NCI-H1092 treated with DMSO at 0.1 percent for 48 hours (cell line): ENCODE results near the gene GPR55.

Experiments used
- DNase-seq: peaks from one replicate; lab custom pipeline; 2025; lab: John Stamatoyannopoulos, UW

Gene GPR55

GRCh38 chr2:230879271-230879882 is 45.7 kb downstream of the GPR55 start:
- DNase-seq: no peak

GRCh38 chr2:230878599-230879188 is 46.3 kb downstream of the GPR55 start:
- no peak for DNase-seq

GRCh38 chr2:230877759-230878598 is 47.1 kb downstream of the GPR55 start:
- no peak for DNase-seq

GRCh38 chr2:230877116-230877758 is 47.8 kb downstream of the GPR55 start:
- no peak for DNase-seq

- DNase-seq: no peak
These were observed 49.4 kb downstream of the GPR55 start for GRCh38 chr2:230875347-230876315.

GRCh38 chr2:230874876-230875275 is 50.2 kb downstream of the GPR55 start:
- no peak for DNase-seq

GRCh38 chr2:230874456-230874855 is 50.6 kb downstream of the GPR55 start:
- DNase-seq: no peak

GRCh38 chr2:230873661-230874401 is 51.2 kb downstream of the GPR55 start:
- DNase-seq: no peak

GRCh38 chr2:230872968-230873660 is 51.9 kb downstream of the GPR55 start:
- no peak for DNase-seq

- DNase-seq: no peak
These were observed 52.7 kb downstream of the GPR55 start for GRCh38 chr2:230872151-230872967.

GRCh38 chr2:230871361-230872150 is 53.5 kb downstream of the GPR55 start:
- no peak for DNase-seq

- DNase-seq: no peak
These were observed 54.3 kb downstream of the GPR55 start for GRCh38 chr2:230870544-230871360.

- no peak for DNase-seq
These were observed 55.0 kb downstream of the GPR55 start for GRCh38 chr2:230869914-230870543.

GRCh38 chr2:230868947-230869913 is 55.8 kb downstream of the GPR55 start:
- DNase-seq: no peak

GRCh38 chr2:230868161-230868946 is 56.7 kb downstream of the GPR55 start:
- peak; percentile 10 for DNase-seq
